22Rv1 (cell line): ENCODE data around the gene GJA10.

ENCODE experiments used
- H3K27ac ChIP-seq: fragments of 450-650 bp; 2 replicates; pipeline ENCODE4 v1.5.1; 2017
- ZFX ChIP-seq: fragments of 450-650 bp; IDR thresholded peaks from 2 replicates; pipeline ENCODE4 v1.6.1; 2017; ENCODE audit warnings: antibody characterized with exemption, borderline replicate concordance
- TF ChIP-seq, protein P1 (sequence below): fragments of 450-650 bp; IDR thresholded peaks from 2 replicates; pipeline ENCODE4 v1.5.1; 2017; ENCODE audit warnings: mild to moderate bottlenecking

GJA10 gene

GRCh38 chr6:89921197-89921596 is 26.9 kb downstream of the GJA10 start:
- TF ChIP-seq, protein P1, sequence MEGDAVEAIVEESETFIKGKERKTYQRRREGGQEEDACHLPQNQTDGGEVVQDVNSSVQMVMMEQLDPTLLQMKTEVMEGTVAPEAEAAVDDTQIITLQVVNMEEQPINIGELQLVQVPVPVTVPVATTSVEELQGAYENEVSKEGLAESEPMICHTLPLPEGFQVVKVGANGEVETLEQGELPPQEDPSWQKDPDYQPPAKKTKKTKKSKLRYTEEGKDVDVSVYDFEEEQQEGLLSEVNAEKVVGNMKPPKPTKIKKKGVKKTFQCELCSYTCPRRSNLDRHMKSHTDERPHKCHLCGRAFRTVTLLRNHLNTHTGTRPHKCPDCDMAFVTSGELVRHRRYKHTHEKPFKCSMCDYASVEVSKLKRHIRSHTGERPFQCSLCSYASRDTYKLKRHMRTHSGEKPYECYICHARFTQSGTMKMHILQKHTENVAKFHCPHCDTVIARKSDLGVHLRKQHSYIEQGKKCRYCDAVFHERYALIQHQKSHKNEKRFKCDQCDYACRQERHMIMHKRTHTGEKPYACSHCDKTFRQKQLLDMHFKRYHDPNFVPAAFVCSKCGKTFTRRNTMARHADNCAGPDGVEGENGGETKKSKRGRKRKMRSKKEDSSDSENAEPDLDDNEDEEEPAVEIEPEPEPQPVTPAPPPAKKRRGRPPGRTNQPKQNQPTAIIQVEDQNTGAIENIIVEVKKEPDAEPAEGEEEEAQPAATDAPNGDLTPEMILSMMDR = no peak
- no peak for TF ChIP-seq ZFX
- no peak overlapping the region for H3K27ac ChIP-seq

DNA sequence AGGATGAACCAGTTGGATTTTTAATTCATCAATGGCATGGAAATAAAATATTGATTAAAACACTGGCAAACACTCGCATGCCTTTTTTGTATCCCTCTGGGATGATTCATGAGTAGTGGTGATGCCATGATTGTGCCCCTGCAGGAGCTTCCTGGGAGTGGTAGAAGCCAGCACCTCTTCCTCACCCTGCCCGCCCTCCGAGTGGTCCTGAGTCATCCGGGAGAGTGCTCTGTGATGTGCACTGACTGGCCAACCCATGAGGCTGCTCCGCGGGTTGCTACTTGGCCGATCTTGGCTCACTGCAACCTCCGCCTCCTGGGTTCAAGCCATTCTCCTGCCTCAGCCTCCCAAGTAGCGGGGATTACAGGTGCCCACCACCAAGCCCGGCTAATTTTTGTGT is 27.4 kb downstream of the GJA10 start:
- TF ChIP-seq, protein P1 = no peak
- no peak for TF ChIP-seq ZFX
- no peak overlapping the region for H3K27ac ChIP-seq

DNA sequence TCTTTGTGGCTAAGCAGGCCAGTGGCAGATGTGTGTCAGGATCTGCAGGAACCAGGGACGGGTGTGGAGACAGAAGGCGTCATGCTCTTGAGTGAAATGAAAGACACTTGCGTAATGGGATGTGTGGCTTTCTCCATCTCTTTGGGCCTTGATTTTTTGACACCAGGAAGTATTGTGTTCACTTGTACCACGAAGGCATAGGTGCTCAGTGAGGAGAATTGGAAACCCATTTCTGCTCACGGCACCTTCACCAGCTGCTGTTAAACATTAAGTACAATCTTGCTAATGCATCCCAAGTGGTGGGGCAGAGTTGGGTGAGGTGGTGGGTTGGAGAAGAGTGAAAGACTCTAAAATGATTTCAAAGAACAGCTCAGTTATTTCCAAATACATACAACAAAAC is 30.0 kb downstream of the GJA10 start:
- no peak for TF ChIP-seq ZFX
- TF ChIP-seq, protein P1 = no peak
- no peak overlapping the region for H3K27ac ChIP-seq

DNA sequence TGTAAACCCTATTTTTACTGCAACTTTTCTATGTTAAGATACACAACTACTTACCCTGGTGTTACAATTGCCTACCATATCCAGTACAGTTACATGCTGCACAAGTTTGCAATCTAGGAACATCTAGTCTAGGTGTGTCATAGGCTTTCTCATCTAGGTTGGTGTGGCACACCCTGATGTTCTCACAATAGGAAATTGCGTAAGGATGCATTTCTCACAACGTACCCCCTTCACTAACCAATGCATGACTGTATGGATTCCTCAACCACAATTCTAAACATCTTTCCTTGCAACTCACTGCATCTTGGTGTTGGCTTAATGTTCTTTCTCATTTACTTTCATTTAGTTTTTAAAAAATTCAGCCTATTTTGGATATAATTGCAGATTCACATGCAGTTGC is 31.6 kb downstream of the GJA10 start:
- no peak for TF ChIP-seq ZFX
- TF ChIP-seq, protein P1 = no peak
- no peak overlapping the region for H3K27ac ChIP-seq

DNA sequence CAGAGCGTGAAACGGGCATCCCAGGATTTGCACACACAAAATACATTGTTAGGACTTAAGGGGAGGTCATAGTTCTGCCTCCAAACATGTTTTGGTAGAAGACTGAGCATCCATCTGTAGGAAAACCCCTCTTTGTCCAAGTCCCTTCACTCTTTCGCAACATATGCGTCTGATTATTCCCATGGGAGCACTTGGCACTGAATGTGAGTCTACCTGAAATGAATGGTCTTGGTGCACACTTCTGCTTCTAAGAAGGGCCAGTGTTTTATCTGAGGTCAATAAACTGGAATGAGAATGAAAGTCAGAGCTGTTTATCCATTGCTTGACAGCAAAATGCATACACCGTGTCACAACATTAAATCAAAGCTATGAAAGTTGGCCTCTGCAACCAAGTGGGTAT is 33.0 kb downstream of the GJA10 start:
- no peak for TF ChIP-seq ZFX
- TF ChIP-seq, protein P1 = no peak
- no peak overlapping the region for H3K27ac ChIP-seq

DNA sequence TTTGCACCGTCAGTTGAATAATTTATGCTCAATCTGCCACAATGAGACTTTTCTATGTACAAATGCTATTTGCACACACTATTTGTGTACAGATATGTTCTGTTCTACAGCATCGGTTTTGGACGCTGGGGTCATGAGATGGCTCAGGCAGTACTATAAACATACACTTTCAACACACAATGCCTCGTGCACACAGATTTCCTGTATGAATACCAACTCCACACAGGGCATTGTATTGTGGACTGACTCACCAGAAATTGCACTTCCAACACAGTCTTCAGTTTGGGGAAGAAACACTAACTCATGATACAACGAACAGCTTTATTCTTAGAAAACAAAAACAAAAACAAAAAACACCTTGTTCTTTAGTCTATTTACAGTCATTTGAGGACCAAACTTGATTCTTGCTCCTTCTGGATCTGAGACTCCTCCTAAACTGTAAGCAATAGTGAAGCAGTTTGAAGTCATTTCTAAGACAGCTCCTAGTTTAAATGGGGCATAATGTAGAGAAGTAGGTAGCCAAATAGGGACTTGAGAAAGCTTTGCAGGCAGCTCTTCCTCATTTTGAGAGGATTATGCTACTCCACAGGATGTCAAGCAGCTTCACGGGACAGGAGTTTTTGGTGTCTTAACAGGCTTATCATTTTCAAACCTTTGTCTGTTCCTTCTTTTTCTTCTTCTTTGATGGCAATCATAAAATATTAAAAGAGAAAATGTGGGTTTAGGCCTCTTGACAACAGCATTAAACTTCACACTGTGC is 33.7 kb downstream of the GJA10 start:
- TF ChIP-seq, protein P1 = no peak
- TF ChIP-seq ZFX = no peak
- H3K27ac ChIP-seq = no peak overlapping the region

DNA sequence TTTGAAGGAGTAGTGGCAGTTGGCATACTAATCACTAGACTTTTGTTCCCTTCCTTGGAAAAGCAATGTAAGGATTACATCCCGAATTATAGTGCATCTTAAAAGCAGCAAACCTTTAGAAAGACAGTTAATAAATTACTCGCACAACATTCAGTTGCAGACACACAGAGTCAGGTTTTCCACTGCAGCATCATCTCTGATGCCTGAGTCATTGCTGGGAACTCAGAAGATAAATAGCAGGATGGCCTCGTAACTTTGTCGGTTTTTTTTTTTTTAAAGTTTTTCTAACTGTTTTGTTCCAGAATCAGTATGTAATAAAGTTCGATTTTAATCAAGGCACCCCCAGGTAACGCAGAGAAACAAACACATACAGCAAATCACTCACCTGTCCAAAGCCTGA is 34.3 kb downstream of the GJA10 start:
- no peak overlapping the region for H3K27ac ChIP-seq
- TF ChIP-seq, protein P1 = no peak
- TF ChIP-seq ZFX = no peak
